GM18951 (cell line): ENCODE measurements around the gene LPA.
"Not testable (repeated sequence)": the region's sequence is repeated elsewhere in the genome, so short reads cannot be mapped to it uniquely, and the experiment has no call there.

Experiments
- POLR2A ChIP-seq: IDR thresholded peaks from 4 replicates; pipeline ENCODE4 v1.6.1; 2011; ENCODE audit warnings: mild to moderate bottlenecking; ENCODE audit not compliant: insufficient read length, insufficient read depth; ENCODE audit errors: extremely low read depth
- in situ Hi-C: fragments of 300-500 bp; cut with MboI; formaldehyde crosslinking; loops from one replicate; pipeline ENCODE4 v1.12.0; 2022; ENCODE audit warnings: low sequenced_read_pairs, mixed read lengths, inconsistent platforms; ENCODE audit not compliant: unreplicated experiment

Gene LPA

GRCh38 chr6:160678744-160679401 lies 14.8 kb upstream of the LPA start:
- TF ChIP-seq POLR2A: no peak
- in situ Hi-C loops: no loop called here

GRCh38 chr6:160678230-160678629 lies 14.2 kb upstream of the LPA start:
- no peak for TF ChIP-seq POLR2A
- in situ Hi-C loops: no loop called here

- in situ Hi-C loops: not testable (repeated sequence)
These were observed 12.3 kb upstream of the LPA start for GRCh38 chr6:160676418-160676817.

- in situ Hi-C loops: no loop called here
- TF ChIP-seq POLR2A: no peak
These were observed 4.5 kb upstream of the LPA start for GRCh38 chr6:160668589-160668988.

- no peak for TF ChIP-seq POLR2A
- in situ Hi-C loops: no loop called here
These were observed 3.8 kb upstream of the LPA start for GRCh38 chr6:160667639-160668481.

- in situ Hi-C loops: no loop called here
- no peak for TF ChIP-seq POLR2A
These were observed 1.2 kb downstream of the LPA start for GRCh38 chr6:160662842-160663241.

- TF ChIP-seq POLR2A: no peak
These were observed 1.6 kb downstream of the LPA start for GRCh38 chr6:160662429-160662828.

GRCh38 chr6:160661216-160661615 lies 2.9 kb downstream of the LPA start:
- in situ Hi-C loops: no loop called here
- TF ChIP-seq POLR2A: no peak

More at GRCh38 chr6:160662429-160662828, 1.6 kb downstream of the LPA start:
- in situ Hi-C loops: no loop called here

- TF ChIP-seq POLR2A: no peak
- in situ Hi-C loops: no loop called here
These were observed 4.5 kb downstream of the LPA start for GRCh38 chr6:160659562-160659961.

GRCh38 chr6:160634706-160635105 lies 29.4 kb downstream of the LPA start:
- no peak for TF ChIP-seq POLR2A
- in situ Hi-C loops: no loop called here

GRCh38 chr6:160595838-160596832 lies 67.9 kb downstream of the LPA start:
- no peak for TF ChIP-seq POLR2A
- in situ Hi-C loops: no loop called here

GRCh38 chr6:160595297-160595696 lies 68.8 kb downstream of the LPA start:
- in situ Hi-C loops: not testable (repeated sequence)

- in situ Hi-C loops: no loop called here
- TF ChIP-seq POLR2A: no peak
These were observed 77.7 kb downstream of the LPA start for GRCh38 chr6:160586374-160586773.
